NCI-H2107 treated with DMSO at 0.1 percent for 48 hours (cell line): ENCODE measurements around the gene KRTAP10-4.
"Not testable (repeated sequence)": the region's sequence is repeated elsewhere in the genome, so short reads cannot be mapped to it uniquely, and the experiment has no call there.

Source experiments
- DNase-seq: peaks from one replicate; lab custom pipeline; 2025; ENCODE audit not compliant: unreplicated experiment; lab: John Stamatoyannopoulos, UW

KRTAP10-4 gene

DNA sequence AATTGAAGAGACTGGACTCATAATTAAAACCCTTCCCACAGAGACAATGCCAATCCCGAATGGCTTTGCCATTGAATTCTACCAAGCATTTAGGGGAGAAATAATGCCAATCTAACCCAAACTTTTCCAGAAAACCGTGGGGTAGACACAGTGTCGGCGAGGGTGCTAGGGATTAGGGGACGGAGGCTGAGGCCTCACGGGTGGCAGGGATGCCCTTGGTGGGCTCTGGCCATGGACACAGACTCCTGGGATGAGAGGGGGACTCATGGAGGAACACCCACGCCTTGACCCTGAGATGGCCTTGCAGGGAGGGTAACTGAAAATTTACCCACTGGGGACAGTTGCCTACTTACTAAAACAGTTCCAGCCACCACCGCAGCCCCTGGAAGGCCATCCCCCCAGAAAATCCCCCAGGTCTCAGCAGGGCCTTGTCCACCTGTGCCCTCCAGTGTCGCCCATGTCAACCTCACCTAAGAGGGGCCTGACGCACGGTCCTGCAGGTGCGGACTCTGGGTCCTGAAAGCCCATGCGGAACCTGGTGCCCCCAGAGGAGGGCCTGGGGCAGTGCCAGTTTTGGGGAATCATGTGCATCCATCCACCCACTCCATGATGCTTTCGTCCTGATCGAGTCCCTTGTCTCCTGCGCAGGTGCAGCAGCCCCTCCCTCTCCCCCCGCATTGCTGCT is 5.0 kb downstream of the KRTAP10-4 start:
- no peak for DNase-seq

- DNase-seq: no peak
Observed at GRCh38 chr21:44579056-44579832, 5.7 kb downstream of the KRTAP10-4 start.

DNA sequence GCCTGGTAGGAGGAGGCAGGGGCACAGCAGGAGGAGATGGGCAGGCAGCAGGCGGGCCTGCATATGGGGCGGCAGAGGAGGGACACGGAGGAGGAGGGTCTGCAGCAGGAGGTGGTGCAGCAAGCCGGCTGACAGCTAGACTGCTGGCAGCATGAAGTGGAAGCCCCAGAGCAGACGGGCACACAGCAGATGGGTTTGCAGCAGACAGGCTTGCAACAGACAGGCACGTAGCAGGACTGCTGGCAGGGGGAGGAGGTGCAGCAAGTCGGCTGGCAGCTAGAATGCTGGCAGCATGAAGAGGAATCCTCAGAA is 6.3 kb downstream of the KRTAP10-4 start:
- no peak for DNase-seq

- DNase-seq: not testable (repeated sequence)
Observed at GRCh38 chr21:44580231-44580821, 6.8 kb downstream of the KRTAP10-4 start, which contains the start of gene KRTAP10-5. TSS of gene KRTAP10-5 (minus strand) at chr21:44580604. CDS start at chr21:44580578, 26 bp downstream.

DNA sequence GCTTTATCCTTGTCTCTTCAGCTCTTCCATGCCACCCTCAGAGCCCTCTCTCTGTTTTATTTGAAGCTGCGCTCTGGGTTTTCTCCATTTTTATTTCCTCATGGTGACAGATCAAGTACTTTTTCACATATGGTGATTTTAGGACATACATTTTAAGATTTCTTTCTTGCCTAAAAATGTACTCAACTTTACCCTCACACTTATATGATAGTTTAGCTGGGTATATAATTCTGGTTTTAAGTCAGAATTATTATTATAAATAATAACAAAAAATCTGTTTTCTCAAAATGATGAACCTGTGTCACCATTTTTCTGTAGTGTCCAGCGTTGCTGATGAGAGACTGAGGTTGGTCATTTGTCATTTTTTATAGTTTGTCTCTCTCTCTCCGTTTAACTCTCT is 7.6 kb downstream of the KRTAP10-4 start:
- no peak for DNase-seq

- DNase-seq: no peak
Observed at GRCh38 chr21:44582055-44582454, 8.5 kb downstream of the KRTAP10-4 start.

GRCh38 chr21:44583089-44583799 is 9.7 kb downstream of the KRTAP10-4 start:
- DNase-seq: no peak

GRCh38 chr21:44583800-44584147 is 10.2 kb downstream of the KRTAP10-4 start:
- no peak for DNase-seq

DNA sequence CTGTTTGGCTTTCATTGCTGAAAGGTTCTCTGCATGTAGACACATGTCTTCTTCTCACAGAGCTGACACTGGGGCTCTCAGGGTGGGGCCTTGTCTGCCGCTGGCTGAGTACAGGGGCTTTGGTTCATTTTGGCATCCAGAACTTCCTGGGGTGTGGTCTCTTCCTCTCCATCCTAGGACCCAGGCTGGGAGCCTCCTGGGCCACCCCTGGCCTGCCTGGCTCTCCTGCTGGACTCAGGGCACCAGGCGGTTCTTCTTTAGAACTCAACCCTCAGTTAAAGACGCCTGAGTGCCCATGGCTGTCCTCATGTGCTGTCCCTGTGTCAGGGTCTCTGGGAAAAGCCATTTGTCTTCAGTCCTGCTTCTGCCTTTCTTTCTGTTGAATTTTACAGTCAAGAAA is 12.4 kb downstream of the KRTAP10-4 start:
- DNase-seq: no peak

- no peak for DNase-seq
Observed at GRCh38 chr21:44589094-44589493, 15.6 kb downstream of the KRTAP10-4 start.

GRCh38 chr21:44589586-44590305 is 16.2 kb downstream of the KRTAP10-4 start:
- DNase-seq: no peak

DNA sequence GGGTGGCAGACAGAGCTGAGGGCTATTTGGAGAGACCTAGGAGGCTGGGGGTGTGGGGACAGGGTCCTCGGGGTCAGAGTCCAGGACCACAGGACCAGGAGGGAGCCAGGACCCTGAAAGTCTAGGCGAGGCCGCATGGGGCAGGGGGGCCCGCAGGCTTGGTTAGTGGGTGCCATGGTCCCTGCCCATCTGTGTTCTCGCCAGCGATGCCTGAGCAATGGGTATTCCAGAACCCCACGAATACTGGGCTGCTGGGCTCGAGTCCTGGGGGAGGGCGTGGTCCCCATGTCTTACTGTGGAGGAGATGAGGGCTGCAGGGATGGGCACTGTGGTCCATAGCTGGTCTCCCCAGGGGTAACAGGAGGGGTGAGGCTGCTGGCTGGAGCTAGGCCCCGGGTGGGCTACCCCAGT is 16.8 kb downstream of the KRTAP10-4 start:
- DNase-seq: no peak

GRCh38 chr21:44590897-44591800 is 17.6 kb downstream of the KRTAP10-4 start:
- not testable (repeated sequence) for DNase-seq

DNA sequence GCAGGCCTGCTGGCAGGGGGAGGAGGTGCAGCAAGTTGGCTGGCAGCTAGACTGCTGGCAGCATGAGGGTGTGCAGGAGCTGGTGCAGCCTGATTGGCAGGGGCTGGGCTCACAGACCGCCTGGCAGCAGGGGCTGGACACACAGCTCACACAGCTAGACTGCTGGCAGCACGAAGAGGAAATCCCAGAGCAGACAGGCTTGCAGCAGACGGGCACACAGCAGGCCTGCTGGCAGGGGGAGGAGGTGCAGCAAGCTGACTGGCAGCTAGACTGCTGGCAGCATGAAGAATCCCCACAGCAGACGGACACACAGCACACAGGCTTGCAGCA is 18.2 kb downstream of the KRTAP10-4 start:
- DNase-seq: not testable (repeated sequence)

DNA sequence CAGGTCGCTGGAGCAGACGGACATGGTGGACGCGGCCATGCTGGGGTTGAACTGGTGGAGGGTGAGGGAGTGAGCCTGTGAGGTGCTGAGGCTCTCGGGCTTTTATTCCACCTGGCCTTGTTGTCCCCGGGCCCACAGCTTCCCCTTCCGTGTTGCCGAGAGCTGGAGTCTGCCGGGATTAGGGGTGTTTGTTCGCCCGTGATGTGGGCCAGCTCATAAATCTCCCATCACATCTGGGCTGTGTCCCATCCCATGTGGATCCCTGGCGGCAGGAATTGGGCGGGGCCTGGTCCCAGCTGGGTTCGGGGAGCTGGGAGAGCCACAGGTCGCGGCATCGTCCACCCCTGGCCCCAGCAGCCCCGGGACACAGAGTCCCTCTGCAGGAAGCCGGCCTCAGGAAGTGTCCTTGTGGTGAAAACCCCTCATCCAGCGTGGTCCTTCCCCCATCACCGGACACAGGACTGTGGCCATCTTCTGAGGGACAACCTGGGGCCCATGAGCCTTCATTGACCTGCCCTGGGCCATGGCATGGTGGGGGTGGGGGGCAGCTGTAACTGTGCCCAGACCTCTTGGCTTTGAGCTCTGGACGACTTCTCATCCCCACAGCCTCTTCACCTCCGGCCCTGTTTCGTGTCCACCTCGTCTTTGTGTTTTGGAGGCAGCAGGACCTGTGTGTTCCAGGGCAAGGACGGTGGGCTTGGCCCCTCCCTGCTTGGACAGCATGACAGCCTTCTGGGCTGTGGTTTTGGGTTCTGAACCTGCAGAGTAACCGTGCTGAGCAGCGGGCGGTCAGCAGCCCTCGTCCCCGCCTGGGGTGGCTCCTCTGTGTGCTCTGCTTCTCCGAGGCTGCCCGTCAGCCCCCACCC is 19.1 kb downstream of the KRTAP10-4 start, which contains the start of gene KRTAP10-6:
KRTAP10-6 (minus strand) TSS at position 60 of the 866 bp plus-strand sequence; CDS start at position 39, 21 bp downstream.
- no peak for DNase-seq

DNA sequence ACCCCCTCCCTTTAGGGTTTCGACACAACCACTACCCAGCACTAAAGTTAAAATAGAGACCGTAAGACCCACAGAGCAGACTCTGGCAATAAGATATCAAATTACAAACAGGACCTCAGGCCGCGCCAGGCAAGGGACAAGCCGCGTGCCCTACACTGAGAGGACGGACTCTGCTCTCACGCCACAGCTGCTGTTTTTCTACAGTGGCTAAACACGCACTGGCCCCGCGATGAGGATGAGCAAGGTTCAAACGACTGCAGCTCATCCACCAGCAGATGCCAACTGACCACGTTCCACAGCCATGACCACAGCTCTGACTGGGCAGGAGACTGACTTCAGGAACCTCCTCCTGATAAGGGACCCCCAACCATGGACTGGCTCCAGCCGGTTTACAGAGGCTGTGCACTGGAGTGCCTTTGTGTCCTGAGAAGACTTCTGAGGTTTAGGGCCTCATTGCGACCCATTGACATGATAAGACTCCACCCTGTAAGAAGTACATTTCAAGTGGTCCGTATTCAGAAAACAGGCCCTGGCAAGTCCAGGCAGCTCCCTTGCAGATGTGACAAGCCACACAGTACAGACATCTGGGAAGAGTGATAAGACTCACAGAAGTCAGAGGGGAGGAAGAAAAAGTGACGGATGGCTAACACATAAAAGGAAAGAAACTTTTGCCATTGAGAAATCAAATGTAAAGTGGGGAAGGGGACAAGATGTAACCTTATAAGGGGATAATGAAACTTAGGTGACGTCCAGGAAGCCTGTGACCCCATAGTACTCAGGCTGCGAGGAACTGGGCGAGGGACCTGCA is 20.3 kb downstream of the KRTAP10-4 start:
- DNase-seq: no peak

GRCh38 chr21:44594406-44594916 is 20.9 kb downstream of the KRTAP10-4 start:
- DNase-seq: no peak

DNA sequence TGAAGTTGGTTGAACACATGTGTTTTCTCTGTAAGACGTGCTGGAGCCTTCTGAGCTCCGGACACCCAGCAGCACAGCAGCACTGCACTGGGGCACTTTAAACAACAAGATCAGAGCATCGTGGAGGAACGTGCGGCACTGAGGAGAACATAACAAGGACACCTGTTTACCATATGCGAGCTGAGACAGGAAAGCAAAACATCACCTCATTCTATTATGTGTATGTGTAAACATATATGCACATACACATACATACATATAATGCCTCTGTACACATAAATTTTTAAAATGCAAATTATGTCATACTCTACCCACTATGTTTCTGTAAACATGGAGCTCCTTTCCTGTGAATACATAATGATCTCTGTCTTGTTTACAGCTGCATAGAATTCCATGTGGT is 22.0 kb downstream of the KRTAP10-4 start:
- no peak for DNase-seq
